ENCODE measurements around the gene RHEB.

DNA sequence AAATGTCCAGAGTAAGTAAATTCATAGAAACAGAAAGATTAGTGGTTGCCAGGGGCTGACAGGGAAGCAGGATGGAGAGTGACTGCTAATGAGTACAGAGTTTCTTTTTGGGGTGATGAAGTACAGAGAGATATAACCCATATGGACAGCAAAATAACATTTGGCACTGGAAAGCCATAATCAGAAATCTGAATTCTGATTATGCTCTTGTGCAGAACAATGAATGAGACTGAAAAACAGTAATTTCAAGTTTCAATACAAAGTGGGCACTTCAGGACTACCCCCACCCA is 4.5 kb downstream of the RHEB start:
- TF ChIP-seq, protein P1, sequence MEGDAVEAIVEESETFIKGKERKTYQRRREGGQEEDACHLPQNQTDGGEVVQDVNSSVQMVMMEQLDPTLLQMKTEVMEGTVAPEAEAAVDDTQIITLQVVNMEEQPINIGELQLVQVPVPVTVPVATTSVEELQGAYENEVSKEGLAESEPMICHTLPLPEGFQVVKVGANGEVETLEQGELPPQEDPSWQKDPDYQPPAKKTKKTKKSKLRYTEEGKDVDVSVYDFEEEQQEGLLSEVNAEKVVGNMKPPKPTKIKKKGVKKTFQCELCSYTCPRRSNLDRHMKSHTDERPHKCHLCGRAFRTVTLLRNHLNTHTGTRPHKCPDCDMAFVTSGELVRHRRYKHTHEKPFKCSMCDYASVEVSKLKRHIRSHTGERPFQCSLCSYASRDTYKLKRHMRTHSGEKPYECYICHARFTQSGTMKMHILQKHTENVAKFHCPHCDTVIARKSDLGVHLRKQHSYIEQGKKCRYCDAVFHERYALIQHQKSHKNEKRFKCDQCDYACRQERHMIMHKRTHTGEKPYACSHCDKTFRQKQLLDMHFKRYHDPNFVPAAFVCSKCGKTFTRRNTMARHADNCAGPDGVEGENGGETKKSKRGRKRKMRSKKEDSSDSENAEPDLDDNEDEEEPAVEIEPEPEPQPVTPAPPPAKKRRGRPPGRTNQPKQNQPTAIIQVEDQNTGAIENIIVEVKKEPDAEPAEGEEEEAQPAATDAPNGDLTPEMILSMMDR (IDR thresholded peaks at IDR 0.05), result no peak
- no peak for TF ChIP-seq POLR2A (IDR thresholded peaks at IDR 0.05)

Measured in Peyer's patch (tissue), 4 donors.